CD4-positive, CD25-positive, alpha-beta regulatory T cell (primary cell): ENCODE measurements around the gene DACT2. TPM values are rescaled to one million over a fixed set of nuclear protein-coding genes. Genes with fewer than 3 reads are reported as not detected.

ENCODE experiments used
- ATAC-seq, 2 donors: fragments of 150-1000 bp; cut with Tn5 transposase; one replicate each; pipeline ENCODE4 v1.10.0; 2021; ENCODE audit warnings: low read depth in 2 of 2, moderate number of reproducible peaks in 2 of 2, moderate library complexity in 1 of 2
- DNase-seq, 3 donors: peaks; one replicate each; pipeline versions ENCODE4 v3.0.0 to v3.0.0-alpha.2; 2012 to 2022; ENCODE audit warnings: mixed read lengths in 1 of 3
- H3K27ac ChIP-seq: one replicate; pipeline ENCODE4 v1.7.0; 2013; ENCODE audit warnings: mild to moderate bottlenecking, low read length; ENCODE audit not compliant: insufficient read depth, poor library complexity, severe bottlenecking
- H3K27me3 ChIP-seq: one replicate; pipeline ENCODE4 v1.7.0; 2013; ENCODE audit warnings: low read length; ENCODE audit not compliant: control insufficient read depth, insufficient read depth
- H3K36me3 ChIP-seq: one replicate; pipeline ENCODE4 v1.7.0; 2013; ENCODE audit warnings: mild to moderate bottlenecking, low read length, moderate library complexity; ENCODE audit not compliant: control insufficient read depth, insufficient read depth
- H3K4me1 ChIP-seq: 2 replicates; pipeline ENCODE4 v1.7.0; 2013; ENCODE audit warnings: mild to moderate bottlenecking, low read length; ENCODE audit not compliant: insufficient read depth, control insufficient read depth, poor library complexity, severe bottlenecking
- H3K4me3 ChIP-seq: one replicate; pipeline ENCODE4 v1.7.0; 2013; ENCODE audit warnings: low read depth, mild to moderate bottlenecking, low read length, moderate library complexity
- H3K9me3 ChIP-seq, 2 experiments: 1 replicate in 1 of 2; 2 replicates in 1 of 2; pipeline ENCODE4 v1.7.0; 2013; ENCODE audit warnings: low read length in 2 of 2, mild to moderate bottlenecking in 1 of 2, moderate library complexity in 1 of 2; ENCODE audit not compliant: control insufficient read depth in 2 of 2
- H3K27ac Mint-ChIP-seq, 3 donors: one replicate each; pipeline ENCODE4 v1.8.0; 2020 to 2022; ENCODE audit warnings: mild to moderate bottlenecking in 3 of 3, mixed read lengths in 3 of 3, moderate library complexity in 2 of 3
- H3K27me3 Mint-ChIP-seq: one replicate; pipeline ENCODE4 v1.8.0; 2022; ENCODE audit warnings: mild to moderate bottlenecking, mixed read lengths
- H3K36me3 Mint-ChIP-seq: one replicate; pipeline ENCODE4 v1.8.0; 2020; ENCODE audit warnings: mixed read lengths
- H3K4me1 Mint-ChIP-seq, 4 donors: one replicate each; pipeline ENCODE4 v1.8.0; 2020 to 2022; ENCODE audit warnings: mixed read lengths in 4 of 4, mild to moderate bottlenecking in 1 of 4
- H3K4me3 Mint-ChIP-seq, 4 donors: one replicate each; pipeline ENCODE4 v1.8.0; 2020 to 2022; ENCODE audit warnings: mild to moderate bottlenecking in 4 of 4, mixed read lengths in 4 of 4, moderate library complexity in 3 of 4
- H3K9me3 Mint-ChIP-seq, 7 donors: one replicate each; pipeline ENCODE4 v1.8.0; 2020 to 2022; ENCODE audit warnings: mixed read lengths in 7 of 7, mild to moderate bottlenecking in 3 of 7, moderate library complexity in 2 of 7
- polyA plus RNA-seq, 4 donors: library from polyadenylated mRNA; unstranded; fragments of 300-500 nt; fragmentation: Illumina TruSeq; gene quantifications; one replicate each; pipeline ENCODE4 v1.2.3, GENCODE V29; 2021
- total RNA-seq: library from RNA; stranded (reverse); gene quantifications from one replicate; pipeline ENCODE4 v1.2.3, GENCODE V29; 2022

Gene DACT2
- total and polyA plus RNA-seq, 5 donors from 2014 or later, result not detected

GRCh38 chr6:168303982-168304751, 15.4 kb downstream of the DACT2 start:
- no peaks in the 10 kb centered on the region for H3K27me3 Mint-ChIP-seq
- Histone ChIP-seq H3K27me3 (no peaks in the 10 kb centered on the region), H3K27ac (no peak overlapping the region), H3K9me3 (no peaks in the 10 kb centered on the region), H3K36me3 (no peaks in the 10 kb centered on the region), H3K4me3 (no peak overlapping the region), H3K4me1 (no peaks in the 10 kb centered on the region)
- H3K36me3 Mint-ChIP-seq, result no peaks in the 10 kb centered on the region
- H3K9me3 Mint-ChIP-seq, result no peaks in the 10 kb centered on the region
- DNase-seq (no peak), ATAC-seq (no peak)
- no peak overlapping the region for H3K27ac Mint-ChIP-seq
- no peak overlapping the region for H3K4me3 Mint-ChIP-seq
- no peaks in the 10 kb centered on the region for H3K4me1 Mint-ChIP-seq

GRCh38 chr6:168302534-168302933, 17.0 kb downstream of the DACT2 start:
- no peaks in the 10 kb centered on the region for H3K4me1 Mint-ChIP-seq
- H3K36me3 Mint-ChIP-seq, result no peaks in the 10 kb centered on the region
- Histone ChIP-seq H3K4me3 (no peak overlapping the region), H3K36me3 (no peaks in the 10 kb centered on the region), H3K4me1 (no peaks in the 10 kb centered on the region), H3K27me3 (no peaks in the 10 kb centered on the region), H3K27ac (no peak overlapping the region), H3K9me3 (no peaks in the 10 kb centered on the region)
- no peaks in the 10 kb centered on the region for H3K9me3 Mint-ChIP-seq
- no peaks in the 10 kb centered on the region for H3K27me3 Mint-ChIP-seq
- DNase-seq, result no peak
- no peak overlapping the region for H3K4me3 Mint-ChIP-seq
- no peak for ATAC-seq
- no peak overlapping the region for H3K27ac Mint-ChIP-seq

- H3K27ac ChIP-seq, result no peak overlapping the region
- H3K27ac Mint-ChIP-seq, result no peak overlapping the region
- H3K4me3 ChIP-seq, result no peak overlapping the region
- H3K9me3 ChIP-seq, result no peaks in the 10 kb centered on the region
- H3K9me3 Mint-ChIP-seq, result no peaks in the 10 kb centered on the region
- H3K4me1 ChIP-seq, result no peaks in the 10 kb centered on the region
- H3K4me1 Mint-ChIP-seq, result no peaks in the 10 kb centered on the region
- H3K4me3 Mint-ChIP-seq, result no peak overlapping the region
- no peaks in the 10 kb centered on the region for H3K36me3 ChIP-seq
- no peaks in the 10 kb centered on the region for H3K27me3 Mint-ChIP-seq
- H3K36me3 Mint-ChIP-seq, result no peaks in the 10 kb centered on the region
- no peak for DNase-seq
- no peak for ATAC-seq
- no peaks in the 10 kb centered on the region for H3K27me3 ChIP-seq
Observed at GRCh38 chr6:168301648-168302398, 17.8 kb downstream of the DACT2 start.

DNA sequence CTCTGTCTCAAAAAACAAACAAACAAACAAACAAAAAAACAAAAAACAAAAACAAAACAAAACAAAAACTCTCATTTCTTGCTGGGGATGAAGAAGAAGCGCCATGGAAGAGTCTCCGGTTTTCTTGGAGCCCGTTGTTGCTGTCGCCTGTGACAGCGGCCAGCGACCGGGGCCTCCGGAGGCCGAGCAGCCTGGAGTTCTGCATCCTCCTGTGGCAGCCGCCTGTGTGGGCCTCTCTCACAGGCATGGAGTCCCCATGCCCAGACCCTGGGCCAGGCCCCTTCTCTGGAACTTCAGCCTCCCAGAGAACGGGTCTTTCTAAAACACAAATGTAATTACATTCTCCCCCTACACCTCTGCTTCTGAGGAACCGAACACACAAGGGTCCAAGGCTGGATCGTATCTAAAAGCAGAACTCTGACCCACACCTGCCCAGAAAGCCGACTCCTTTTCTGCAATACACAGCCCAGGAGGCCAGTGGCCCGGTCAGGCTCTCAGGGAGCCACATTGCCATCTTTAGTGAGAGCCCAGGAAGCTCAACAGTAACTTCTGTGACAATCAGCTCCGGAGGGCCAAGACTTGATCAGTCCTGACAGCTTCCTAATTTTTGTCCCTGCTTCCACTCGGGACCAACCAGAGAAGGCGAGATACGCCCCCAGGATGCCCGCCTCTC, 18.5 kb downstream of the DACT2 start:
- no peak for ATAC-seq
- no peaks in the 10 kb centered on the region for H3K4me1 Mint-ChIP-seq
- H3K27ac Mint-ChIP-seq, result no peak overlapping the region
- no peak for DNase-seq
- H3K9me3 Mint-ChIP-seq, result no peaks in the 10 kb centered on the region
- Histone ChIP-seq H3K36me3 (no peaks in the 10 kb centered on the region), H3K27me3 (no peaks in the 10 kb centered on the region), H3K4me1 (no peaks in the 10 kb centered on the region), H3K4me3 (no peak overlapping the region), H3K9me3 (no peaks in the 10 kb centered on the region), H3K27ac (no peak overlapping the region)
- H3K27me3 Mint-ChIP-seq, result no peaks in the 10 kb centered on the region
- no peaks in the 10 kb centered on the region for H3K36me3 Mint-ChIP-seq
- no peak overlapping the region for H3K4me3 Mint-ChIP-seq

GRCh38 chr6:168299541-168300511, 19.8 kb downstream of the DACT2 start:
- Mint-ChIP-seq H3K9me3 (peaks cover 0 to 2% (median 0%) of the 10 kb centered on the region in 7 donors), H3K36me3 (no peaks in the 10 kb centered on the region), H3K4me1 (no peaks in the 10 kb centered on the region), H3K4me3 (no peak overlapping the region), H3K27ac (no peak overlapping the region), H3K27me3 (no peaks in the 10 kb centered on the region)
- Histone ChIP-seq H3K27me3 (no peaks in the 10 kb centered on the region), H3K27ac (no peak overlapping the region), H3K36me3 (no peaks in the 10 kb centered on the region), H3K4me3 (no peak overlapping the region), H3K9me3 (no peaks in the 10 kb centered on the region), H3K4me1 (no peaks in the 10 kb centered on the region)
- DNase-seq (no peak), ATAC-seq (no peak)

DNA sequence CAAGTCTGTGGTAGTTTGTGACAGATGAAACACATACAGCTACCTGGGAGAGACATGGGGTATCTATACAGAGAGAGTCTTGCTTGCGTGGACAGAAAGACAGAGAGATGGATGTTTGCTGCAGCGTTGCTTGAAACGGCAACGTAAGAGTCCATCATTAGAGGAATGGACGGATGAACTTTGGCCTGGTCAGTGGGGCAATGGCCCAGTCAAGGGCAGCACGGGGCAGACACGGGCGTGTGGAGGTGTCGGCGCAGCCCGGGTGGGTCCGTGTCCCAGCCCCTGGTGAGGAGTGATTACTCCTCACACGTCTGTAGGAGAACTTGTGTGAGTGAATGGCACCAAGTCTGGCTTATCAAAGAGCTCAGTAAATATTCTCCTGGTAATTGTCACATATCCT, 21.9 kb downstream of the DACT2 start:
- ATAC-seq, result no peak
- Mint-ChIP-seq H3K4me3 (no peak overlapping the region), H3K4me1 (no peaks in the 10 kb centered on the region), H3K36me3 (no peaks in the 10 kb centered on the region), H3K9me3 (peaks cover 0 to 2% (median 0%) of the 10 kb centered on the region in 7 donors), H3K27me3 (no peaks in the 10 kb centered on the region), H3K27ac (no peak overlapping the region)
- H3K36me3 ChIP-seq, result no peaks in the 10 kb centered on the region
- no peak overlapping the region for H3K27ac ChIP-seq
- H3K9me3 ChIP-seq, result no peaks in the 10 kb centered on the region
- DNase-seq, result no peak
- H3K4me1 ChIP-seq, result no peaks in the 10 kb centered on the region
- no peak overlapping the region for H3K4me3 ChIP-seq
- no peaks in the 10 kb centered on the region for H3K27me3 ChIP-seq

DNA sequence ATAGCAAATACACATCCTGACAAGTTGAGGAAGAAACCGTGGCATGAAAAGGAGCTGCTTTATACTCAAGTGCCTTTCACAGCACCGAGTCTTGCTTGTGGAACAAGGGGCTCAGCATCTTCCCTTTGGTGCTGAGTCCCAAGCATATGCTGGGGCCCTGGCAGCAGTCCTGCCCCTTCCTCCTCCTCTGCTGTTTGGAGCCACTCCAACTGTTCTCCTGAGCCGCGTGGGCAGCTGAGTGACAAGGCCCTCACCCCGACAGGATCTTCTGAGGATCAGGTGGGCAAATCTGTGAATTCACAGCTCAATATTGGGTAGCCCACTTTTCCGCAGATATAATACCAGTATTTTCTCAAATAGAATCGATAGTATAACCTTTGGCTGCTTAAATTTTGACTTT, 24.7 kb downstream of the DACT2 start:
- Histone ChIP-seq H3K9me3 (no peaks in the 10 kb centered on the region), H3K4me3 (no peak overlapping the region), H3K36me3 (no peaks in the 10 kb centered on the region), H3K27ac (no peak overlapping the region), H3K4me1 (no peaks in the 10 kb centered on the region), H3K27me3 (no peaks in the 10 kb centered on the region)
- no peaks in the 10 kb centered on the region for H3K4me1 Mint-ChIP-seq
- H3K27me3 Mint-ChIP-seq, result no peaks in the 10 kb centered on the region
- no peak overlapping the region for H3K4me3 Mint-ChIP-seq
- H3K9me3 Mint-ChIP-seq, result peaks cover 0 to 2% (median 0%) of the 10 kb centered on the region in 7 donors
- ATAC-seq (no peak), DNase-seq (no peak)
- no peak overlapping the region for H3K27ac Mint-ChIP-seq
- H3K36me3 Mint-ChIP-seq, result no peaks in the 10 kb centered on the region
